Breast epithelium (tissue), 3 donors: ENCODE data around the gene MSANTD3.

Experiments
- POLR2A ChIP-seq: fragments of 450-650 bp; IDR thresholded peaks from one replicate; pipeline ENCODE4 v1.6.1; 2016; ENCODE audit warnings: antibody characterized with exemption, mild to moderate bottlenecking, moderate library complexity
- POLR2AphosphoS5 ChIP-seq, 3 donors: sonication (generic); formaldehyde crosslinking; IDR thresholded peaks; one replicate each; pipeline ENCODE4 v1.6.1; 2017; ENCODE audit warnings: antibody characterized with exemption in 3 of 3
- TF ChIP-seq, protein P1 (sequence below), 3 donors: fragments of 450-650 bp; IDR thresholded peaks; one replicate each; pipeline ENCODE4 v1.5.1; 2016 to 2017; ENCODE audit warnings: antibody characterized with exemption in 3 of 3, mild to moderate bottlenecking in 3 of 3, moderate library complexity in 3 of 3

- no peak for TF ChIP-seq POLR2A
- TF ChIP-seq POLR2AphosphoS5 (IDR thresholded peaks at IDR 0.05) = peak in 1 of 3 donors; percentile 24
- TF ChIP-seq, protein P1, sequence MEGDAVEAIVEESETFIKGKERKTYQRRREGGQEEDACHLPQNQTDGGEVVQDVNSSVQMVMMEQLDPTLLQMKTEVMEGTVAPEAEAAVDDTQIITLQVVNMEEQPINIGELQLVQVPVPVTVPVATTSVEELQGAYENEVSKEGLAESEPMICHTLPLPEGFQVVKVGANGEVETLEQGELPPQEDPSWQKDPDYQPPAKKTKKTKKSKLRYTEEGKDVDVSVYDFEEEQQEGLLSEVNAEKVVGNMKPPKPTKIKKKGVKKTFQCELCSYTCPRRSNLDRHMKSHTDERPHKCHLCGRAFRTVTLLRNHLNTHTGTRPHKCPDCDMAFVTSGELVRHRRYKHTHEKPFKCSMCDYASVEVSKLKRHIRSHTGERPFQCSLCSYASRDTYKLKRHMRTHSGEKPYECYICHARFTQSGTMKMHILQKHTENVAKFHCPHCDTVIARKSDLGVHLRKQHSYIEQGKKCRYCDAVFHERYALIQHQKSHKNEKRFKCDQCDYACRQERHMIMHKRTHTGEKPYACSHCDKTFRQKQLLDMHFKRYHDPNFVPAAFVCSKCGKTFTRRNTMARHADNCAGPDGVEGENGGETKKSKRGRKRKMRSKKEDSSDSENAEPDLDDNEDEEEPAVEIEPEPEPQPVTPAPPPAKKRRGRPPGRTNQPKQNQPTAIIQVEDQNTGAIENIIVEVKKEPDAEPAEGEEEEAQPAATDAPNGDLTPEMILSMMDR (IDR thresholded peaks at IDR 0.05) = no peak
Measured at GRCh38 chr9:100411472-100412283, 15.3 kb upstream of the MSANTD3 start.
